CD14-positive monocyte (primary cell): Measurements from ENCODE around the gene KCNJ5. TPM values are rescaled to one million over a fixed set of nuclear protein-coding genes. Genes with fewer than 3 reads are reported as not detected.

Experiments
- DNase-seq, 3 donors: peaks; one replicate each; pipeline ENCODE4 v3.0.0-alpha.2; 2011 to 2022
- H2AFZ ChIP-seq: 2 replicates; pipeline ENCODE4 v1.6.0; 2012; ENCODE audit warnings: mild to moderate bottlenecking, low read depth, low read length, inconsistent platforms; ENCODE audit not compliant: insufficient read depth, poor library complexity, severe bottlenecking
- H3K27ac ChIP-seq, 2 donors: 1 replicate in 1 of 2; 2 replicates in 1 of 2; pipeline ENCODE4 v1.5.1; 2012 to 2013; ENCODE audit warnings: low read length in 2 of 2, control low read depth in 1 of 2, inconsistent platforms in 1 of 2, low read depth in 1 of 2, mild to moderate bottlenecking in 1 of 2
- H3K27me3 ChIP-seq, 2 donors: one replicate each; pipeline versions ENCODE4 v1.6.0 to v1.6.1; 2011 to 2013; ENCODE audit warnings: low read length in 2 of 2; ENCODE audit not compliant: control insufficient read depth in 2 of 2, insufficient read depth in 2 of 2
- H3K36me3 ChIP-seq, 2 donors: replicated peaks in 1 of 2; 1 replicate in 1 of 2; 2 replicates in 1 of 2; pipeline versions ENCODE4 v1.5.1 to v1.6.1; 2012 to 2013; ENCODE audit warnings: low read length in 2 of 2, control low read depth in 1 of 2, inconsistent platforms in 1 of 2, mild to moderate bottlenecking in 1 of 2; ENCODE audit not compliant: insufficient read depth in 2 of 2, control insufficient read depth in 1 of 2
- H3K4me1 ChIP-seq, 2 donors: 1 replicate in 1 of 2; 2 replicates in 1 of 2; pipeline versions ENCODE4 v1.5.1 to v1.6.1; 2012 to 2013; ENCODE audit warnings: low read length in 2 of 2, control low read depth in 1 of 2, inconsistent platforms in 1 of 2, mild to moderate bottlenecking in 1 of 2, moderate library complexity in 1 of 2; ENCODE audit not compliant: insufficient read depth in 2 of 2, control insufficient read depth in 1 of 2
- H3K4me2 ChIP-seq: replicated peaks from 2 replicates; pipeline ENCODE3; 2012; ENCODE audit warnings: low read length, moderate library complexity, mild to moderate bottlenecking; ENCODE audit not compliant: poor library complexity, severe bottlenecking; ENCODE audit errors: extremely low read depth
- H3K4me3 ChIP-seq, 3 experiments: fragments of 200-600 bp in 1 of 3; sonication (generic) in 1 of 3; replicated peaks in 1 of 3; 1 replicate in 2 of 3; 2 replicates in 1 of 3; pipeline ENCODE4 v1.5.1; 2011 to 2013; ENCODE audit warnings: low read length in 3 of 3, mild to moderate bottlenecking in 3 of 3, control low read depth in 2 of 3, low read depth in 2 of 3, inconsistent platforms in 1 of 3, moderate library complexity in 1 of 3
- H3K79me2 ChIP-seq: 2 replicates; pipeline ENCODE4 v1.6.0; 2012; ENCODE audit warnings: mild to moderate bottlenecking, control low read depth, inconsistent platforms, low read length, moderate library complexity; ENCODE audit not compliant: insufficient read depth
- H3K9ac ChIP-seq: 2 replicates; pipeline ENCODE4 v1.6.0; 2017; ENCODE audit warnings: low read length, mild to moderate bottlenecking; ENCODE audit not compliant: insufficient read depth, poor library complexity, severe bottlenecking
- H3K9me3 ChIP-seq, 2 donors: replicated peaks in 1 of 2; 1 replicate in 1 of 2; 2 replicates in 1 of 2; pipeline versions ENCODE4 v1.5.1 to v1.6.1; 2012 to 2013; ENCODE audit warnings: low read length in 2 of 2, control low read depth in 1 of 2; ENCODE audit not compliant: control insufficient read depth in 1 of 2, insufficient read depth in 1 of 2
- H4K20me1 ChIP-seq: 2 replicates; pipeline ENCODE4 v1.6.0; 2012; ENCODE audit warnings: mild to moderate bottlenecking, low read length, control low read depth, moderate library complexity; ENCODE audit not compliant: insufficient read depth
- H3K27ac Mint-ChIP-seq, 7 donors: one replicate each; pipeline ENCODE4 v1.8.0; 2020; ENCODE audit warnings: mild to moderate bottlenecking in 7 of 7, mixed read lengths in 7 of 7, moderate library complexity in 6 of 7, inconsistent platforms in 2 of 7
- H3K27me3 Mint-ChIP-seq, 3 donors: one replicate each; pipeline ENCODE4 v1.8.0; 2021 to 2022; ENCODE audit warnings: low read depth in 3 of 3, mild to moderate bottlenecking in 3 of 3, mixed read lengths in 3 of 3, moderate library complexity in 3 of 3, inconsistent platforms in 1 of 3
- H3K36me3 Mint-ChIP-seq, 2 donors: one replicate each; pipeline ENCODE4 v1.8.0; 2020; ENCODE audit warnings: mixed read lengths in 2 of 2, inconsistent platforms in 1 of 2, mild to moderate bottlenecking in 1 of 2
- H3K4me1 Mint-ChIP-seq: one replicate; pipeline ENCODE4 v1.8.0; 2020; ENCODE audit warnings: mild to moderate bottlenecking, mixed read lengths
- H3K4me3 Mint-ChIP-seq, 2 donors: one replicate each; pipeline ENCODE4 v1.8.0; 2020; ENCODE audit warnings: mild to moderate bottlenecking in 2 of 2, mixed read lengths in 2 of 2, moderate library complexity in 1 of 2
- H3K9me3 Mint-ChIP-seq, 7 donors: one replicate each; pipeline ENCODE4 v1.8.0; 2020 to 2022; ENCODE audit warnings: mixed read lengths in 7 of 7, mild to moderate bottlenecking in 6 of 7, moderate library complexity in 6 of 7, inconsistent platforms in 2 of 7
- CTCF ChIP-seq: fragments of 200-600 bp; IDR thresholded peaks from one replicate; pipeline ENCODE4 v1.8.0; 2022; ENCODE audit warnings: antibody characterized with exemption, mild to moderate bottlenecking
- WGBS: methylation state at CpG from one replicate; pipeline ENCODE4 v1.1.5; 2013; ENCODE audit warnings: missing lambda C conversion rate; ENCODE audit not compliant: insufficient coverage; 5-methylcytosine and 5-hydroxymethylcytosine counted together
- intact Hi-C, 2 donors: fragments of 100-400 bp; cut with micrococcal nuclease; formaldehyde crosslinking; loops; one replicate each; pipeline versions ENCODE4 v1.15.0 to v1.15.1; 2023
- polyA plus RNA-seq, 3 donors: library from polyadenylated mRNA; depleted of rRNA in 1 of 3; unstranded in 2 of 3; stranded (reverse) in 1 of 3; fragments of 300-500 nt in 2 of 3; fragments of >200 nt in 1 of 3; fragmentation: Illumina TruSeq in 2 of 3; gene quantifications; 1 replicate in 2 of 3; 2 replicates in 1 of 3; pipeline ENCODE4 v1.2.3, GENCODE V29; 2012 to 2021

The KCNJ5 gene
- polyA plus RNA-seq, 3 donors: 0.03 TPM; not detected in 2

GRCh38 chr11:128924104-128924503 is 32.9 kb downstream of the KCNJ5 start:
- peaks cover 8 to 21% of the 10 kb centered on the region in 2 donors for H3K4me1 ChIP-seq
- Mint-ChIP-seq H3K27ac (peak overlapping the region in 1 of 7 donors; percentile 15), H3K27me3 (peaks cover 0 to 5% (median 2%) of the 10 kb centered on the region in 3 donors), H3K9me3 (no peaks in the 10 kb centered on the region), H3K4me1 (peaks cover 19% of the 10 kb centered on the region), H3K4me3 (no peak overlapping the region), H3K36me3 (no peaks in the 10 kb centered on the region)
- H3K79me2 ChIP-seq: no peaks in the 10 kb centered on the region
- H3K27ac ChIP-seq: no peak overlapping the region
- no peak overlapping the region for H2AFZ ChIP-seq
- no peaks in the 10 kb centered on the region for H3K27me3 ChIP-seq
- H4K20me1 ChIP-seq: no peaks in the 10 kb centered on the region
- no peak overlapping the region for H3K4me3 ChIP-seq
- 100% methylated on average over 1 of the region's 7 CpGs for WGBS
- no peak for TF ChIP-seq CTCF
- H3K9ac ChIP-seq: no peak overlapping the region
- no peak for DNase-seq
- intact Hi-C loops: no loop called here
- no peaks in the 10 kb centered on the region for H3K36me3 ChIP-seq
- no peak overlapping the region for H3K4me2 ChIP-seq
- no peaks in the 10 kb centered on the region for H3K9me3 ChIP-seq

- WGBS: 88% methylated on average over 14 of the region's 16 CpGs
- H3K4me3 ChIP-seq: no peak overlapping the region
- Mint-ChIP-seq H3K9me3 (no peaks in the 10 kb centered on the region), H3K4me3 (no peak overlapping the region), H3K36me3 (no peaks in the 10 kb centered on the region), H3K27me3 (peaks cover 0 to 5% (median 2%) of the 10 kb centered on the region in 3 donors), H3K27ac (no peak overlapping the region), H3K4me1 (peaks cover 14% of the 10 kb centered on the region)
- no peak overlapping the region for H2AFZ ChIP-seq
- no peak for TF ChIP-seq CTCF
- H3K4me1 ChIP-seq: peaks cover 6 to 15% of the 10 kb centered on the region in 2 donors
- no peak for DNase-seq
- no peak overlapping the region for H3K9ac ChIP-seq
- intact Hi-C loops: no loop called here
- no peak overlapping the region for H3K27ac ChIP-seq
- no peak overlapping the region for H3K4me2 ChIP-seq
- H4K20me1 ChIP-seq: no peaks in the 10 kb centered on the region
- H3K27me3 ChIP-seq: no peaks in the 10 kb centered on the region
- no peaks in the 10 kb centered on the region for H3K9me3 ChIP-seq
- H3K79me2 ChIP-seq: no peaks in the 10 kb centered on the region
- no peaks in the 10 kb centered on the region for H3K36me3 ChIP-seq
Measured at GRCh38 chr11:128924510-128925249, 33.5 kb downstream of the KCNJ5 start.
